ENCODE data around the gene FHAD1. TPM values are rescaled to one million over a fixed set of nuclear protein-coding genes. Genes with fewer than 3 reads are reported as not detected.

The FHAD1 gene
- total and polyA plus RNA-seq, 2 of the 13 experiments (the other 11 are each of a cell fraction or from before 2014, with no cell fraction given), result not detected

DNA sequence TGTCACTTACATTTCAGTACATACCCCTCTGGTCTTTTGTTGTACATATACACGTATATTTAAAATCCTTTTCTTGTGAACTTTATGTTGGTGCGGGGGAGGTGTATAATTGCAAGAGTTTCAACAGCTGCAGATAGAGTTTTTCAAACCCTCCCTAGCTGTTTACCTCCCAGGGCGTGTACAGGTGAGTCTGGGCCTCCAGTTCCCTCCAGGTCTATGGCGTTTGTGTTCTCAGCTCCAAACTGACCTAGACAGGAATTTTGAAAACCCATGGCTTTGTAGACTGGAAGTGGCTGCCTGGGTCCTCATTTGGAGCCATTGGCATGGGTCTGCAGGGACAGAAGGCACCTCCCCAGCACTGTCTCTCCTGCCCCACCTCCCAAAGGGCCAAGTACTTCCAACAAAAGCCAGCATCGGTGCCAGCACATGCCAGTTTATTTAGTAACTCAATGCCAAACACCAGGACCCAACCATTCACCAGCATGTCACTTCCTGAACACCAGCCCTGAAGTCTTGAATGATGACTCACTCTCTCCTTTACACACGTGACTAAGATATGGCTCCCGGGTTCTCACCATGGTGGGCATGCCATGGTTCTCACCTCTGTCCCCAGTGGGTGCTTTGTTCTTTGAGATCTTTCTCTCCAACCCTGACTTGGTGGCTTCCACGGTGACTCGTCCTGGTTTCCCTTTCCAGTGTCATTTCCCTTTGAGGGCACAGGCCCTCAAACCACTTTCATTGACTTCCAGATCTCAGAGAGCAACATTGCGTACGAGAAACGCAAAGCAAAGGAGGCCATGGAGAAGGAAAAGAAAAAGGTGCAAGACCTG lies 105.3 kb downstream of the FHAD1 start (continued):
- no peak for TF ChIP-seq ARID3A (IDR thresholded peaks at IDR 0.05; ENCODE audit: low read depth, low read length)
- TF ChIP-seq SIX1 (CRISPR knock-in tag; IDR thresholded peaks at IDR 0.05; ENCODE audit: borderline replicate concordance), result peak; percentile 42; the same call in 1 of the 2 replicates
- no peak for TF ChIP-seq ZNF790 (CRISPR knock-in tag; IDR thresholded peaks at IDR 0.05; ENCODE audit: borderline replicate concordance)
- TF ChIP-seq, protein P1, sequence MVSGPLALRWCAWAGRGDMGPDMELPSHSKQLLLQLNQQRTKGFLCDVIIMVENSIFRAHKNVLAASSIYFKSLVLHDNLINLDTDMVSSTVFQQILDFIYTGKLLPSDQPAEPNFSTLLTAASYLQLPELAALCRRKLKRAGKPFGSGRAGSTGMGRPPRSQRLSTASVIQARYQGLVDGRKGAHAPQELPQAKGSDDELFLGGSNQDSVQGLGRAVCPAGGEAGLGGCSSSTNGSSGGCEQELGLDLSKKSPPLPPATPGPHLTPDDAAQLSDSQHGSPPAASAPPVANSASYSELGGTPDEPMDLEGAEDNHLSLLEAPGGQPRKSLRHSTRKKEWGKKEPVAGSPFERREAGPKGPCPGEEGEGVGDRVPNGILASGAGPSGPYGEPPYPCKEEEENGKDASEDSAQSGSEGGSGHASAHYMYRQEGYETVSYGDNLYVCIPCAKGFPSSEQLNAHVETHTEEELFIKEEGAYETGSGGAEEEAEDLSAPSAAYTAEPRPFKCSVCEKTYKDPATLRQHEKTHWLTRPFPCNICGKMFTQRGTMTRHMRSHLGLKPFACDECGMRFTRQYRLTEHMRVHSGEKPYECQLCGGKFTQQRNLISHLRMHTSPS (CRISPR knock-in tag; IDR thresholded peaks at IDR 0.05; ENCODE audit: low read depth), result peak; percentile 76; the same call in 1 of the 2 replicates
- no peak for TF ChIP-seq MTA3 (CRISPR knock-in tag; IDR thresholded peaks at IDR 0.05)
- no peak for TF ChIP-seq ZBTB8A (CRISPR knock-in tag; IDR thresholded peaks at IDR 0.05; ENCODE audit: borderline replicate concordance, low read depth)
- no peak for TF ChIP-seq REST (IDR thresholded peaks at IDR 0.05; ENCODE audit: borderline replicate concordance in 1 of 2, low read depth in 1 of 2, low read length in 2 of 2)
- TF ChIP-seq RBM39 (IDR thresholded peaks at IDR 0.05; ENCODE audit: low read depth, low read length, poor library complexity, severe bottlenecking), result no peak
- TF ChIP-seq GTF3A (CRISPR knock-in tag; conservative IDR thresholded peaks at IDR 0.05), result no peak
- 0 out of 2 replicates have a peak, but pooled peaks have one; percentile 12 for TF ChIP-seq SALL1 (CRISPR knock-in tag; IDR thresholded peaks at IDR 0.05)
- TF ChIP-seq ZNF432 (CRISPR knock-in tag; IDR thresholded peaks at IDR 0.05; ENCODE audit: borderline replicate concordance), result no peak
- TF ChIP-seq, protein P2, sequence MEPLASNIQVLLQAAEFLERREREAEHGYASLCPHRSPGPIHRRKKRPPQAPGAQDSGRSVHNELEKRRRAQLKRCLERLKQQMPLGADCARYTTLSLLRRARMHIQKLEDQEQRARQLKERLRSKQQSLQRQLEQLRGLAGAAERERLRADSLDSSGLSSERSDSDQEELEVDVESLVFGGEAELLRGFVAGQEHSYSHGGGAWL (CRISPR knock-in tag; IDR thresholded peaks at IDR 0.05), result no peak
- TF ChIP-seq, protein P3, sequence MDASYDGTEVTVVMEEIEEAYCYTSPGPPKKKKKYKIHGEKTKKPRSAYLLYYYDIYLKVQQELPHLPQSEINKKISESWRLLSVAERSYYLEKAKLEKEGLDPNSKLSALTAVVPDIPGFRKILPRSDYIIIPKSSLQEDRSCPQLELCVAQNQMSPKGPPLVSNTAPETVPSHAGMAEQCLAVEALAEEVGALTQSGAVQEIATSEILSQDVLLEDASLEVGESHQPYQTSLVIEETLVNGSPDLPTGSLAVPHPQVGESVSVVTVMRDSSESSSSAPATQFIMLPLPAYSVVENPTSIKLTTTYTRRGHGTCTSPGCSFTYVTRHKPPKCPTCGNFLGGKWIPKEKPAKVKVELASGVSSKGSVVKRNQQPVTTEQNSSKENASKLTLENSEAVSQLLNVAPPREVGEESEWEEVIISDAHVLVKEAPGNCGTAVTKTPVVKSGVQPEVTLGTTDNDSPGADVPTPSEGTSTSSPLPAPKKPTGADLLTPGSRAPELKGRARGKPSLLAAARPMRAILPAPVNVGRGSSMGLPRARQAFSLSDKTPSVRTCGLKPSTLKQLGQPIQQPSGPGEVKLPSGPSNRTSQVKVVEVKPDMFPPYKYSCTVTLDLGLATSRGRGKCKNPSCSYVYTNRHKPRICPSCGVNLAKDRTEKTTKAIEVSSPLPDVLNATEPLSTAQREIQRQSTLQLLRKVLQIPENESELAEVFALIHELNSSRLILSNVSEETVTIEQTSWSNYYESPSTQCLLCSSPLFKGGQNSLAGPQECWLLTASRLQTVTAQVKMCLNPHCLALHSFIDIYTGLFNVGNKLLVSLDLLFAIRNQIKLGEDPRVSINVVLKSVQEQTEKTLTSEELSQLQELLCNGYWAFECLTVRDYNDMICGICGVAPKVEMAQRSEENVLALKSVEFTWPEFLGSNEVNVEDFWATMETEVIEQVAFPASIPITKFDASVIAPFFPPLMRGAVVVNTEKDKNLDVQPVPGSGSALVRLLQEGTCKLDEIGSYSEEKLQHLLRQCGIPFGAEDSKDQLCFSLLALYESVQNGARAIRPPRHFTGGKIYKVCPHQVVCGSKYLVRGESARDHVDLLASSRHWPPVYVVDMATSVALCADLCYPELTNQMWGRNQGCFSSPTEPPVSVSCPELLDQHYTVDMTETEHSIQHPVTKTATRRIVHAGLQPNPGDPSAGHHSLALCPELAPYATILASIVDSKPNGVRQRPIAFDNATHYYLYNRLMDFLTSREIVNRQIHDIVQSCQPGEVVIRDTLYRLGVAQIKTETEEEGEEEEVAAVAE (CRISPR knock-in tag; IDR thresholded peaks at IDR 0.05; ENCODE audit: borderline replicate concordance), result no peak
- TF ChIP-seq TMF1 (CRISPR knock-in tag; IDR thresholded peaks at IDR 0.05; ENCODE audit: low read depth), result no peak
- no peak for TF ChIP-seq ZNF543 (CRISPR knock-in tag; IDR thresholded peaks at IDR 0.05)

Data from HepG2 (cell line).